Tibial nerve (tissue), 3 donors: Measurements from ENCODE around the gene DYNLL1.
"Not testable (repeated sequence)": the region's sequence is repeated elsewhere in the genome, so short reads cannot be mapped to it uniquely, and the experiment has no call there.

Experiments
- POLR2A ChIP-seq, 2 donors: fragments of 450-650 bp; IDR thresholded peaks; one replicate each; pipeline ENCODE4 v1.6.1; 2017; ENCODE audit warnings: antibody characterized with exemption in 2 of 2, mild to moderate bottlenecking in 2 of 2, moderate library complexity in 2 of 2
- TF ChIP-seq, protein P1 (sequence below), 5 experiments: fragments of 200-600 bp in 3 of 5; fragments of 450-650 bp in 2 of 5; sonication (generic) in 3 of 5; IDR thresholded peaks; one replicate each; pipeline ENCODE4 v1.5.1; 2016 to 2019; ENCODE audit warnings: antibody characterized with exemption in 5 of 5, mild to moderate bottlenecking in 3 of 5, moderate library complexity in 2 of 5

DNA sequence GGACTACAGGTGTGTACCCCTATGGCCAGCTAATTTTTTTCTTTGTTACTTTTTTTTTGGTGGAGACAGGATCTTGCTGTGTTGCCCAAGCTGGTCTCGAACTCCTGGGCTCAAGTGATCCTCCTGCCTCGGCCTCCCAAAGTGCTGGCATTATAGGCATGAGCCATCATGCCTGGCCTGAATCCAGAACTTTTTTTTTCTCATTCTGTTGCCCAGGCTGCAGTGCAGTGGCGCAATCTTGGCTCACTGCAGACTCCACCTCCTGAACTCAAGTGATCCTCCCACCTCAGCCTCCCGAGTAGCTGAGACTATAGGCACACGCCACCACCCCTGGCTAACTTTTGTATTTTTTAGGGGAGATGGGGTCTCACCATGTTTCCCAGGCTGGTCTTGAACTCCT lies 43.4 kb upstream of the DYNLL1 start:
- TF ChIP-seq, protein P1, sequence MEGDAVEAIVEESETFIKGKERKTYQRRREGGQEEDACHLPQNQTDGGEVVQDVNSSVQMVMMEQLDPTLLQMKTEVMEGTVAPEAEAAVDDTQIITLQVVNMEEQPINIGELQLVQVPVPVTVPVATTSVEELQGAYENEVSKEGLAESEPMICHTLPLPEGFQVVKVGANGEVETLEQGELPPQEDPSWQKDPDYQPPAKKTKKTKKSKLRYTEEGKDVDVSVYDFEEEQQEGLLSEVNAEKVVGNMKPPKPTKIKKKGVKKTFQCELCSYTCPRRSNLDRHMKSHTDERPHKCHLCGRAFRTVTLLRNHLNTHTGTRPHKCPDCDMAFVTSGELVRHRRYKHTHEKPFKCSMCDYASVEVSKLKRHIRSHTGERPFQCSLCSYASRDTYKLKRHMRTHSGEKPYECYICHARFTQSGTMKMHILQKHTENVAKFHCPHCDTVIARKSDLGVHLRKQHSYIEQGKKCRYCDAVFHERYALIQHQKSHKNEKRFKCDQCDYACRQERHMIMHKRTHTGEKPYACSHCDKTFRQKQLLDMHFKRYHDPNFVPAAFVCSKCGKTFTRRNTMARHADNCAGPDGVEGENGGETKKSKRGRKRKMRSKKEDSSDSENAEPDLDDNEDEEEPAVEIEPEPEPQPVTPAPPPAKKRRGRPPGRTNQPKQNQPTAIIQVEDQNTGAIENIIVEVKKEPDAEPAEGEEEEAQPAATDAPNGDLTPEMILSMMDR (IDR thresholded peaks at IDR 0.05): not testable (repeated sequence)
- TF ChIP-seq POLR2A (IDR thresholded peaks at IDR 0.05): not testable (repeated sequence)
